ENCODE data around the gene WNT11. TPM values are rescaled to one million over a fixed set of nuclear protein-coding genes. Genes with fewer than 3 reads are reported as not detected.

Gene WNT11
- total and polyA plus RNA-seq, 2 donors, result 1.1 to 1.5 TPM

GRCh38 chr11:76151556-76152085, 54.7 kb downstream of the WNT11 start:
- no peaks in the 10 kb centered on the region for H3K9me3 ChIP-seq (ENCODE audit: control insufficient read depth in 2 of 2, insufficient read depth in 1 of 2, low read length in 1 of 2)
- peaks cover 5 to 14% of the 10 kb centered on the region in 2 donors for H3K4me1 ChIP-seq (ENCODE audit: control insufficient read depth in 2 of 2, insufficient read depth in 2 of 2, low read length in 2 of 2)
- 75% methylated on average over 5 of the region's 5 CpGs for WGBS
- DNase-seq (ENCODE audit: low read depth in 6 of 9, low spot score in 9 of 9), result no peak
- no peak overlapping the region for H3K4me3 ChIP-seq (ENCODE audit: low read length in 2 of 2)
- H3K27ac ChIP-seq (ENCODE audit: low read depth in 1 of 2, low read length in 1 of 2), result no peak overlapping the region
- peaks cover 0 to 11% of the 10 kb centered on the region in 2 donors for H3K27me3 ChIP-seq (ENCODE audit: control insufficient read depth in 2 of 2, insufficient read depth in 1 of 2, low read length in 1 of 2)
- no peaks in the 10 kb centered on the region for H3K36me3 ChIP-seq (ENCODE audit: control insufficient read depth in 2 of 2, insufficient read depth in 2 of 2, low read length in 1 of 2)

- WGBS, result 95% methylated on average over 4 of the region's 4 CpGs
- H3K27me3 ChIP-seq (ENCODE audit: control insufficient read depth in 2 of 2, insufficient read depth in 1 of 2, low read length in 1 of 2), result peaks cover 0 to 11% of the 10 kb centered on the region in 2 donors
Observed at GRCh38 chr11:76150141-76150540, 56.2 kb downstream of the WNT11 start.

GRCh38 chr11:76149713-76150112, 56.6 kb downstream of the WNT11 start:
- no peak overlapping the region for H3K27ac ChIP-seq (ENCODE audit: low read depth in 1 of 2, low read length in 1 of 2)
- H3K27me3 ChIP-seq (ENCODE audit: control insufficient read depth in 2 of 2, insufficient read depth in 1 of 2, low read length in 1 of 2), result peaks cover 0 to 11% of the 10 kb centered on the region in 2 donors
- no peaks in the 10 kb centered on the region for H3K36me3 ChIP-seq (ENCODE audit: control insufficient read depth in 2 of 2, insufficient read depth in 2 of 2, low read length in 1 of 2)
- DNase-seq (ENCODE audit: low read depth in 6 of 9, low spot score in 9 of 9), result no peak
- no peak overlapping the region for H3K4me3 ChIP-seq (ENCODE audit: low read length in 2 of 2)
- 92% methylated on average over 6 of the region's 6 CpGs for WGBS
- H3K4me1 ChIP-seq (ENCODE audit: control insufficient read depth in 2 of 2, insufficient read depth in 2 of 2, low read length in 2 of 2), result peaks cover 5 to 14% of the 10 kb centered on the region in 2 donors
- no peaks in the 10 kb centered on the region for H3K9me3 ChIP-seq (ENCODE audit: control insufficient read depth in 2 of 2, insufficient read depth in 1 of 2, low read length in 1 of 2)

More at GRCh38 chr11:76150141-76150540, 56.2 kb downstream of the WNT11 start:
- H3K36me3 ChIP-seq (ENCODE audit: control insufficient read depth in 2 of 2, insufficient read depth in 2 of 2, low read length in 1 of 2), result no peaks in the 10 kb centered on the region
- H3K4me1 ChIP-seq (ENCODE audit: control insufficient read depth in 2 of 2, insufficient read depth in 2 of 2, low read length in 2 of 2), result peaks cover 5 to 14% of the 10 kb centered on the region in 2 donors
- H3K4me3 ChIP-seq (ENCODE audit: low read length in 2 of 2), result no peak overlapping the region
- DNase-seq (ENCODE audit: low read depth in 6 of 9, low spot score in 9 of 9), result no peak
- no peaks in the 10 kb centered on the region for H3K9me3 ChIP-seq (ENCODE audit: control insufficient read depth in 2 of 2, insufficient read depth in 1 of 2, low read length in 1 of 2)
- H3K27ac ChIP-seq (ENCODE audit: low read depth in 1 of 2, low read length in 1 of 2), result no peak overlapping the region

GRCh38 chr11:76148941-76149613, 57.2 kb downstream of the WNT11 start:
- H3K27me3 ChIP-seq (ENCODE audit: control insufficient read depth in 2 of 2, insufficient read depth in 1 of 2, low read length in 1 of 2), result peaks cover 0 to 11% of the 10 kb centered on the region in 2 donors
- WGBS, result 89% methylated on average over 17 of the region's 17 CpGs
- no peak for DNase-seq (ENCODE audit: low read depth in 6 of 9, low spot score in 9 of 9)
- H3K4me3 ChIP-seq (ENCODE audit: low read length in 2 of 2), result no peak overlapping the region
- H3K36me3 ChIP-seq (ENCODE audit: control insufficient read depth in 2 of 2, insufficient read depth in 2 of 2, low read length in 1 of 2), result no peaks in the 10 kb centered on the region
- no peak overlapping the region for H3K27ac ChIP-seq (ENCODE audit: low read depth in 1 of 2, low read length in 1 of 2)
- peaks cover 5 to 14% of the 10 kb centered on the region in 2 donors for H3K4me1 ChIP-seq (ENCODE audit: control insufficient read depth in 2 of 2, insufficient read depth in 2 of 2, low read length in 2 of 2)
- no peaks in the 10 kb centered on the region for H3K9me3 ChIP-seq (ENCODE audit: control insufficient read depth in 2 of 2, insufficient read depth in 1 of 2, low read length in 1 of 2)

- H3K36me3 ChIP-seq (ENCODE audit: control insufficient read depth in 2 of 2, insufficient read depth in 2 of 2, low read length in 1 of 2), result peaks cover 0 to under 1% of the 10 kb centered on the region in 2 donors
- H3K4me1 ChIP-seq (ENCODE audit: control insufficient read depth in 2 of 2, insufficient read depth in 2 of 2, low read length in 2 of 2), result peaks cover 5 to 11% of the 10 kb centered on the region in 2 donors
- H3K27ac ChIP-seq (ENCODE audit: low read depth in 1 of 2, low read length in 1 of 2), result no peak overlapping the region
- 97% methylated on average over 6 of the region's 6 CpGs for WGBS
- DNase-seq (ENCODE audit: low read depth in 6 of 9, low spot score in 9 of 9), result no peak
- peaks cover 0 to 11% of the 10 kb centered on the region in 2 donors for H3K27me3 ChIP-seq (ENCODE audit: control insufficient read depth in 2 of 2, insufficient read depth in 1 of 2, low read length in 1 of 2)
- no peak overlapping the region for H3K4me3 ChIP-seq (ENCODE audit: low read length in 2 of 2)
- no peaks in the 10 kb centered on the region for H3K9me3 ChIP-seq (ENCODE audit: control insufficient read depth in 2 of 2, insufficient read depth in 1 of 2, low read length in 1 of 2)
Observed at GRCh38 chr11:76148231-76148630, 58.1 kb downstream of the WNT11 start.

GRCh38 chr11:76147106-76147740, 59.1 kb downstream of the WNT11 start:
- Histone ChIP-seq H3K27ac (ENCODE audit: low read depth in 1 of 2, low read length in 1 of 2) (no peak overlapping the region), H3K9me3 (ENCODE audit: control insufficient read depth in 2 of 2, insufficient read depth in 1 of 2, low read length in 1 of 2) (no peaks in the 10 kb centered on the region), H3K36me3 (ENCODE audit: control insufficient read depth in 2 of 2, insufficient read depth in 2 of 2, low read length in 1 of 2) (peaks cover 0 to 8% of the 10 kb centered on the region in 2 donors), H3K4me3 (ENCODE audit: low read length in 2 of 2) (no peak overlapping the region), H3K4me1 (ENCODE audit: control insufficient read depth in 2 of 2, insufficient read depth in 2 of 2, low read length in 2 of 2) (peaks cover under 1 to 5% of the 10 kb centered on the region in 2 donors), H3K27me3 (ENCODE audit: control insufficient read depth in 2 of 2, insufficient read depth in 1 of 2, low read length in 1 of 2) (peaks cover 0 to 3% of the 10 kb centered on the region in 2 donors)
- WGBS, result 96% methylated on average over 14 of the region's 14 CpGs
- no peak for DNase-seq (ENCODE audit: low read depth in 6 of 9, low spot score in 9 of 9)

- 97% methylated on average over 11 of the region's 11 CpGs for WGBS
- H3K27ac ChIP-seq (ENCODE audit: low read depth in 1 of 2, low read length in 1 of 2), result no peak overlapping the region
- no peak overlapping the region for H3K4me3 ChIP-seq (ENCODE audit: low read length in 2 of 2)
- no peaks in the 10 kb centered on the region for H3K4me1 ChIP-seq (ENCODE audit: control insufficient read depth in 2 of 2, insufficient read depth in 2 of 2, low read length in 2 of 2)
- H3K27me3 ChIP-seq (ENCODE audit: control insufficient read depth in 2 of 2, insufficient read depth in 1 of 2, low read length in 1 of 2), result no peaks in the 10 kb centered on the region
- DNase-seq (ENCODE audit: low read depth in 6 of 9, low spot score in 9 of 9), result no peak
- H3K36me3 ChIP-seq (ENCODE audit: control insufficient read depth in 2 of 2, insufficient read depth in 2 of 2, low read length in 1 of 2), result peaks cover 8 to 23% of the 10 kb centered on the region in 2 donors
- no peaks in the 10 kb centered on the region for H3K9me3 ChIP-seq (ENCODE audit: control insufficient read depth in 2 of 2, insufficient read depth in 1 of 2, low read length in 1 of 2)
Observed at GRCh38 chr11:76143274-76143673, 63.0 kb downstream of the WNT11 start.

GRCh38 chr11:76141901-76142588, 64.3 kb downstream of the WNT11 start:
- H3K4me3 ChIP-seq (ENCODE audit: low read length in 2 of 2), result no peak overlapping the region
- H3K27ac ChIP-seq (ENCODE audit: low read depth in 1 of 2, low read length in 1 of 2), result no peak overlapping the region
- no peaks in the 10 kb centered on the region for H3K9me3 ChIP-seq (ENCODE audit: control insufficient read depth in 2 of 2, insufficient read depth in 1 of 2, low read length in 1 of 2)
- DNase-seq (ENCODE audit: low read depth in 6 of 9, low spot score in 9 of 9), result no peak
- H3K36me3 ChIP-seq (ENCODE audit: control insufficient read depth in 2 of 2, insufficient read depth in 2 of 2, low read length in 1 of 2), result peaks cover 8 to 23% of the 10 kb centered on the region in 2 donors
- no peaks in the 10 kb centered on the region for H3K27me3 ChIP-seq (ENCODE audit: control insufficient read depth in 2 of 2, insufficient read depth in 1 of 2, low read length in 1 of 2)
- WGBS, result 97% methylated on average over 12 of the region's 12 CpGs
- H3K4me1 ChIP-seq (ENCODE audit: control insufficient read depth in 2 of 2, insufficient read depth in 2 of 2, low read length in 2 of 2), result no peaks in the 10 kb centered on the region

Data from thymus (tissue), 11 donors.